Ureter (tissue), 1 donor: ENCODE results near the gene PIP5KL1. TPM values are rescaled to one million over a fixed set of nuclear protein-coding genes. Genes with fewer than 3 reads are reported as not detected.
A peak's percentile ranks its signal among the peaks of the same experiment; 100 is the strongest.
"Not testable (repeated sequence)": the region's sequence is repeated elsewhere in the genome, so short reads cannot be mapped to it uniquely, and the experiment has no call there.

ENCODE experiments used
- DNase-seq: peaks from one replicate; pipeline ENCODE4 v3.0.0-alpha.2; 2020; ENCODE audit warnings: low spot score
- total RNA-seq: library from RNA; stranded (reverse); gene quantifications from one replicate; pipeline ENCODE4 v1.2.4, GENCODE V29; 2023
- donor health status: DM: yes; HTN: yes; CAD: no.

Gene PIP5KL1
- total RNA-seq, 1 donor from 2014 or later = 3.3 TPM

GRCh38 chr9:127893392-127893791 lies 37.2 kb downstream of the PIP5KL1 start:
- no peak for DNase-seq

- no peak for DNase-seq
These were observed 37.7 kb downstream of the PIP5KL1 start for GRCh38 chr9:127892831-127893230.

- DNase-seq = no peak
These were observed 40.5 kb downstream of the PIP5KL1 start for GRCh38 chr9:127890053-127890452.

GRCh38 chr9:127887792-127888191 lies 42.8 kb downstream of the PIP5KL1 start:
- DNase-seq = no peak

GRCh38 chr9:127886401-127886972 lies 44.1 kb downstream of the PIP5KL1 start:
- no peak for DNase-seq

- no peak for DNase-seq
These were observed 44.9 kb downstream of the PIP5KL1 start for GRCh38 chr9:127885508-127886281.

- DNase-seq = no peak
These were observed 45.5 kb downstream of the PIP5KL1 start for GRCh38 chr9:127884976-127885490.

- DNase-seq = no peak
These were observed 46.1 kb downstream of the PIP5KL1 start for GRCh38 chr9:127884427-127884911.

GRCh38 chr9:127883959-127884358 lies 46.6 kb downstream of the PIP5KL1 start:
- no peak for DNase-seq

GRCh38 chr9:127881715-127882114 lies 48.9 kb downstream of the PIP5KL1 start:
- not testable (repeated sequence) for DNase-seq

GRCh38 chr9:127880143-127880542 lies 50.4 kb downstream of the PIP5KL1 start:
- no peak for DNase-seq

- no peak for DNase-seq
These were observed 51.8 kb downstream of the PIP5KL1 start for GRCh38 chr9:127878652-127879390.

- DNase-seq = no peak
These were observed 52.5 kb downstream of the PIP5KL1 start for GRCh38 chr9:127878001-127878651.

GRCh38 chr9:127877566-127877998 lies 53.0 kb downstream of the PIP5KL1 start, which contains the start of gene AK1:
AK1 (minus strand) TSS chr9:127877675; CDS start chr9:127874617, 3,058 bp downstream.
- peak; percentile 79 for DNase-seq

GRCh38 chr9:127876764-127877562 lies 53.6 kb downstream of the PIP5KL1 start:
- no peak for DNase-seq

- no peak for DNase-seq
These were observed 54.4 kb downstream of the PIP5KL1 start for GRCh38 chr9:127876026-127876763.

GRCh38 chr9:127875306-127875966 lies 55.1 kb downstream of the PIP5KL1 start:
- no peak for DNase-seq

- no peak for DNase-seq
These were observed 56.0 kb downstream of the PIP5KL1 start for GRCh38 chr9:127874301-127875221.
